Spleen (tissue), 11 donors: ENCODE measurements around the gene ZNF397. TPM values are rescaled to one million over a fixed set of nuclear protein-coding genes. Genes with fewer than 3 reads are reported as not detected.

Experiments
- DNase-seq: peaks from one replicate; pipeline ENCODE4 v3.0.0-alpha.2; 2020
- H3K27ac ChIP-seq, 8 donors: fragments of 200-600 bp; sonication (generic) in 7 of 8; 1 replicate in 4 of 8; 2 replicates in 4 of 8; pipeline versions ENCODE4 v1.5.0 to v1.8.0; 2016 to 2021; ENCODE audit warnings: inconsistent platforms in 4 of 8, mild to moderate bottlenecking in 4 of 8, moderate library complexity in 1 of 8
- H3K27me3 ChIP-seq, 7 donors: fragments of 200-600 bp; sonication (generic) in 6 of 7; replicated peaks in 1 of 7; 1 replicate in 4 of 7; 2 replicates in 3 of 7; pipeline versions ENCODE4 v1.5.0 to v1.8.0; 2016 to 2021; ENCODE audit warnings: inconsistent platforms in 3 of 7, mild to moderate bottlenecking in 1 of 7
- H3K36me3 ChIP-seq, 6 donors: fragments of 200-600 bp; sonication (generic) in 5 of 6; 1 replicate in 4 of 6; 2 replicates in 2 of 6; pipeline versions ENCODE4 v1.5.0 to v1.8.0; 2016 to 2021; ENCODE audit warnings: inconsistent platforms in 2 of 6
- H3K4me1 ChIP-seq, 6 donors: fragments of 200-600 bp; sonication (generic) in 5 of 6; 1 replicate in 3 of 6; 2 replicates in 3 of 6; pipeline versions ENCODE4 v1.5.0 to v1.8.0; 2016 to 2021; ENCODE audit warnings: inconsistent platforms in 3 of 6
- H3K4me3 ChIP-seq, 8 donors: fragments of 200-600 bp; sonication (generic) in 7 of 8; 1 replicate in 4 of 8; 2 replicates in 4 of 8; pipeline versions ENCODE4 v1.5.0 to v1.8.0; 2016 to 2021; ENCODE audit warnings: inconsistent platforms in 4 of 8, mild to moderate bottlenecking in 4 of 8, moderate library complexity in 2 of 8
- H3K9me3 ChIP-seq, 8 donors: fragments of 200-600 bp; sonication (generic) in 7 of 8; 1 replicate in 4 of 8; 2 replicates in 4 of 8; pipeline versions ENCODE4 v1.5.0 to v1.8.0; 2016 to 2021; ENCODE audit warnings: inconsistent platforms in 4 of 8
- POLR2A ChIP-seq, 3 donors: fragments of 450-650 bp; IDR thresholded peaks; one replicate each; pipeline ENCODE4 v1.5.1; 2017; ENCODE audit warnings: antibody characterized with exemption in 3 of 3, mild to moderate bottlenecking in 1 of 3
- POLR2AphosphoS5 ChIP-seq, 3 donors: sonication (generic); formaldehyde crosslinking; IDR thresholded peaks; one replicate each; pipeline ENCODE4 v1.5.1; 2017; ENCODE audit warnings: antibody characterized with exemption in 3 of 3
- WGBS, 5 donors: extraction: QIAGEN DNeasy Blood & Tissue Kit in 3 of 5; methylation state at CpG; one replicate each; pipeline versions ENCODE4 v1.1.5 to v1.1.7; 2013 to 2018; 5-methylcytosine and 5-hydroxymethylcytosine counted together
- intact Hi-C: fragments of 100-400 bp; cut with DNase I; formaldehyde crosslinking; loops from one replicate; pipeline ENCODE4 v1.15.0; 2023; ENCODE audit warnings: low total_unique reads
- polyA plus RNA-seq, 3 donors: library from polyadenylated mRNA; stranded (reverse); fragments of 200-250 nt; gene quantifications; one replicate each; pipeline ENCODE4 v1.2.1, GENCODE V29; 2013
- total RNA-seq, 7 donors: library from RNA; depleted of rRNA in 3 of 7; stranded (reverse); fragments of >200 nt in 3 of 7; fragmentation: NEBNext Ultra II Directional in 4 of 7; extraction: Animal tissue kit (Norgen Biotek cat#: 25700) in 4 of 7; gene quantifications; one replicate each; pipeline versions ENCODE4 v1.1.0 to v1.2.1, GENCODE V29; 2016 to 2021
- TF ChIP-seq, protein P1 (sequence below), 11 experiments: fragments of 200-600 bp in 7 of 11; fragments of 450-650 bp in 4 of 11; sonication (generic) in 4 of 11; IDR thresholded peaks in 8 of 11; conservative IDR thresholded peaks in 3 of 11; 1 replicate in 7 of 11; 2 replicates in 4 of 11; pipeline versions ENCODE4 v1.4.0 to v1.8.0; 2016 to 2021; ENCODE audit warnings: antibody characterized with exemption in 11 of 11, inconsistent platforms in 4 of 11, mild to moderate bottlenecking in 1 of 11
- donor health status: healthy with polysubstance abuse.
- donor health status: DM: no; HTN: no; CAD: no; lungs with moderate emphysema.
- donor health status: DM: no; HTN: no; CAD: no.
- donor health status: Bipolar disorder and iron deficiency.
- donor health status: healthy.
- donor health status: DM: no; HTN: no; CAD: no.
- donor health status: DM: yes; HTN: yes; CAD: no.

ZNF397 gene
- total and polyA plus RNA-seq, 10 donors = 10.3 to 50.7 (median 32.2) TPM

DNA sequence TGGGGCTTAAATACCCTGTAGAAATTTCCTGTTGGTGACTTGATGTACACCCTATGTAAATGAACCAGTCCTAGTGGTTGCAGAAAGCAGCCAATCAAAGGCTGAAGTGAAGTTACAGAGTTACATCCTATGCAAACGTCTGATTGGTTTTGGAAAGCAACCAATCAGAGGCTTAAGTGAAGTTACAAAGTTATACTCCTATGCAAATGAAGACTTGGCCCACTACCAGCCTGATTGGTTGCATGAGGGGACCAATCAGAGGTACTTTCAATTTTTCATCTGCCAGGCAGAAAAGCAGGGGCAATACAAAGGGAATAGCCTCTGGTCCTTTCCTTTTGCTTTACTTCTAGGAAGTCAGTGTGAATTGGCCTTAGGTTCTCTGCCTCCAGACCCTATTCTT, 13.6 kb upstream of the ZNF397 start:
- no peaks in the 10 kb centered on the region for H3K9me3 ChIP-seq
- H3K27me3 ChIP-seq = no peaks in the 10 kb centered on the region
- intact Hi-C loops = no loop called here
- no peak for DNase-seq
- no peak overlapping the region for H3K27ac ChIP-seq
- no peaks in the 10 kb centered on the region for H3K36me3 ChIP-seq
- no peak overlapping the region for H3K4me3 ChIP-seq
- TF ChIP-seq, protein P1, sequence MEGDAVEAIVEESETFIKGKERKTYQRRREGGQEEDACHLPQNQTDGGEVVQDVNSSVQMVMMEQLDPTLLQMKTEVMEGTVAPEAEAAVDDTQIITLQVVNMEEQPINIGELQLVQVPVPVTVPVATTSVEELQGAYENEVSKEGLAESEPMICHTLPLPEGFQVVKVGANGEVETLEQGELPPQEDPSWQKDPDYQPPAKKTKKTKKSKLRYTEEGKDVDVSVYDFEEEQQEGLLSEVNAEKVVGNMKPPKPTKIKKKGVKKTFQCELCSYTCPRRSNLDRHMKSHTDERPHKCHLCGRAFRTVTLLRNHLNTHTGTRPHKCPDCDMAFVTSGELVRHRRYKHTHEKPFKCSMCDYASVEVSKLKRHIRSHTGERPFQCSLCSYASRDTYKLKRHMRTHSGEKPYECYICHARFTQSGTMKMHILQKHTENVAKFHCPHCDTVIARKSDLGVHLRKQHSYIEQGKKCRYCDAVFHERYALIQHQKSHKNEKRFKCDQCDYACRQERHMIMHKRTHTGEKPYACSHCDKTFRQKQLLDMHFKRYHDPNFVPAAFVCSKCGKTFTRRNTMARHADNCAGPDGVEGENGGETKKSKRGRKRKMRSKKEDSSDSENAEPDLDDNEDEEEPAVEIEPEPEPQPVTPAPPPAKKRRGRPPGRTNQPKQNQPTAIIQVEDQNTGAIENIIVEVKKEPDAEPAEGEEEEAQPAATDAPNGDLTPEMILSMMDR (IDR thresholded peaks at IDR 0.05 in 8 of 11, conservative IDR thresholded peaks at IDR 0.05 in 3 of 11) = no peak
- TF ChIP-seq POLR2AphosphoS5 (IDR thresholded peaks at IDR 0.05) (no peak), POLR2A (IDR thresholded peaks at IDR 0.05) (no peak)
- 73 to 94% (median 79%) methylated on average over 1 of the region's 1 CpG for WGBS, 5 donors
- peaks cover 0 to 8% (median 6%) of the 10 kb centered on the region in 6 donors for H3K4me1 ChIP-seq

DNA sequence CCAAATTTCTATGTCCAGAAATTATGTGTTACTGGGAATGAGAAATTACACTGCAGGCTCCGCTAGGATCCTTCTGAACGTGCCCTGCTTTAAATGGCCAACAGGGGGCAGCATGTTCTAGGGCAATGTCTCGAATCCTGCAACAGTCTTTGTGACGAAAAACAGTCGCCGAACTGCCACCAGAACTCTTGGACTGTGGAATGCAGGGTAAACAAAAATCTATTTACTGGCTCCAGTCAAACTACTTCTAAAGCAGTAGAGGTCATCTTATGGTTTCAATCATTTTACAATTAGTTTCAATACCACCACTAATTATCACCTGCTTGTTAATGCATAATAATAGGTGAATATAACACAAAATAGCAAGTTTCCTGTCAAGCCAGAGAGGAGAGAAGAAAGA, 9.8 kb upstream of the ZNF397 start:
- WGBS, 5 donors = 0 to 3% (median 2%) methylated on average over 6 of the region's 6 CpGs
- peaks cover 0 to 8% (median 6%) of the 10 kb centered on the region in 6 donors for H3K4me1 ChIP-seq
- no peak overlapping the region for H3K27ac ChIP-seq
- no peaks in the 10 kb centered on the region for H3K9me3 ChIP-seq
- peak overlapping the region in 1 of 8 donors; percentile 49 for H3K4me3 ChIP-seq
- peak; percentile 88 for DNase-seq
- no peaks in the 10 kb centered on the region for H3K36me3 ChIP-seq
- intact Hi-C loops = loop anchor here (5.0 to 10.0 kb wide), 2 partner anchors 121 to 206 kb away; no protein-coding TSS in a partner anchor
- no peaks in the 10 kb centered on the region for H3K27me3 ChIP-seq
- TF ChIP-seq POLR2A (IDR thresholded peaks at IDR 0.05) (no peak), POLR2AphosphoS5 (IDR thresholded peaks at IDR 0.05) (peak in 1 of 3 donors; percentile 41)
- TF ChIP-seq, protein P1 (IDR thresholded peaks at IDR 0.05 in 8 of 11, conservative IDR thresholded peaks at IDR 0.05 in 3 of 11) = peak; percentile 72 to 96 (median 91)

DNA sequence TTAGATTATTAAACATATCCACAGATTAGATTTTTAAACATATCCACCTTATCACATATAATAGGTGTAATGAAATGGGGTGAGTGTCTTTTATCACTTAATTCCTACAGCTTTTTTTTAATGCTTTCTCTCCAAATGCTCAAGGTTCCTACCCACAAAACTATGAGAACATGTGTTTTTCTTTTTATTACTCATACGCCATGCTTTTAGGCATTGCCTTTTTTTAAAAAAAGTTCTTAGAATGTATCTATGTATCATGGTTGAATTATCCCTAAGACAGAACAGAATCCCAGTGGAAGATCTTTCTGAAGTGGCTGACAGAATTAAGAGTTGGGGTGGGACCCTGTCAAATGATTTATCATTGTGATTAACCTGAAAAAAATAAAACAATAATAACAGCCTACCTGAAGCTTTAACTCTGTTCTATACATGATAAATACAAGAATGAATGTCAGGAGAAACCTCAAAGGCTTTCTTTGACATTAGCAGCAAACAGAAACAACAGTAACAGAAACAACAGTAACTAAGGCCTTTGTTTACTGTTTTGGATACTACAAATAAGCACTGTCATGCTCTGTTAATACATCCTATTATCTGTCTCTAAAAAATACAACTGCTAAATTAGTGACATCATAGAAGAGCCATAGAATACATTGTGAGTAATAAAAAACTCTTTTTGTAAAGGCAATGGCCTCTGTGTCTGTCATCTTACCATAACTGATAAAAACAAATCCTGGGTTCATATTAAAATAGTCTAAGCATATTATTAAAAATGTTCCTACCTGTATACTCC, 4.1 kb upstream of the ZNF397 start:
- no peaks in the 10 kb centered on the region for H3K27me3 ChIP-seq
- no peaks in the 10 kb centered on the region for H3K9me3 ChIP-seq
- no peak overlapping the region for H3K4me3 ChIP-seq
- no peaks in the 10 kb centered on the region for H3K36me3 ChIP-seq
- peaks cover 0 to 11% (median 9%) of the 10 kb centered on the region in 6 donors for H3K4me1 ChIP-seq
- TF ChIP-seq POLR2AphosphoS5 (IDR thresholded peaks at IDR 0.05) (no peak), POLR2A (IDR thresholded peaks at IDR 0.05) (no peak)
- TF ChIP-seq, protein P1 (IDR thresholded peaks at IDR 0.05 in 8 of 11, conservative IDR thresholded peaks at IDR 0.05 in 3 of 11) = no peak
- intact Hi-C loops = loop anchor here (5.0 to 10.0 kb wide), 2 partner anchors 51 to 212 kb away; no protein-coding TSS in a partner anchor
- H3K27ac ChIP-seq = no peak overlapping the region
- 88 to 98% (median 93%) methylated on average over 1 of the region's 1 CpG for WGBS, 5 donors
- no peak for DNase-seq

DNA sequence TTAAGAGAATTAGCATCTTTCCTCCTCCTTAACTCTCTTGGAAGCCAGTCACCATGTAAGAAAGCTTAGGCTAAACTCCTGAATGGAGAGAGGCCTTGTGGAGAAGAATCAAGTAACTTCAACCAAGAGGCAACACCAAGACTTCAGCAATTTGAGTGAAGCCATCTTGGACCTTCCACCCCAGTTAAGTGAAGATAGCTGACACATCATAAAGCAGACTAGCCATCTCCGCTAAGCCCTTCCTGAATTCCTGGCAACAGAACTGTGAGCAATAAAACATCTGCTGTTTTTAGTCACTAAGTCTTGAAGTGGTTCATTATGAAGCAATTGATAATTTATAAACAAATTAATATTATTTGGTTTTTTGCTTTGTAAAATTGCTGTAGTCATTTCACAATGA, 1.5 kb upstream of the ZNF397 start:
- Histone ChIP-seq H3K4me3 (no peak overlapping the region), H3K36me3 (peaks cover 0 to 22% (median 19%) of the 10 kb centered on the region in 6 donors), H3K4me1 (peaks cover 5 to 27% (median 21%) of the 10 kb centered on the region in 6 donors), H3K27ac (no peak overlapping the region), H3K9me3 (peaks cover 0 to 9% (median under 1%) of the 10 kb centered on the region in 8 donors), H3K27me3 (no peaks in the 10 kb centered on the region)
- WGBS, 5 donors = 78 to 94% (median 85%) methylated on average over 1 of the region's 1 CpG
- TF ChIP-seq, protein P1 (IDR thresholded peaks at IDR 0.05 in 8 of 11, conservative IDR thresholded peaks at IDR 0.05 in 3 of 11) = no peak
- TF ChIP-seq POLR2AphosphoS5 (IDR thresholded peaks at IDR 0.05) = no peak
- TF ChIP-seq POLR2A (IDR thresholded peaks at IDR 0.05) = no peak
- no peak for DNase-seq
- intact Hi-C loops = loop anchor here (5.0 to 10.0 kb wide), 2 partner anchors 48 to 215 kb away; no protein-coding TSS in a partner anchor
